ENCODE data around the gene FOS.

Gene FOS

DNA sequence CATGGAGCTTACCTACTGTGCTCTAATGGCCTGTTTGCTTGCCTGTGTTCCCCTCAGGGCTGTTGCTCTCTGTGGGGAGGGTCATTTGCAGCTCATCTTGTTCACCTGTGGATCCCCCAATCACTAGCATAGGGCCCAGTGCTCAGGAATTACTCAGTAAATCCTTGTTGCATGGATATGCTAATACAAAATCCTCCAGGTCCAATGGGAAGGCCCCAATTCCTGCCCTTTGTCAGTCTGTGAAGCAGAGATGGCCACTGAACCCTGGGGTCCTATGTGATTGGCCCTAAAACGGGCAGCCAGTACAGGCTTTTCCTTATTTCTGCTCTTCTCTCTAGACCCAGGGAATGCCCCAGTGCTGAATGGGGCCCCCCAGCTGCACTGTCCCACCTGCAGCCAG is 44.1 kb downstream of the FOS start:
- DNase-seq: no peak

DNA sequence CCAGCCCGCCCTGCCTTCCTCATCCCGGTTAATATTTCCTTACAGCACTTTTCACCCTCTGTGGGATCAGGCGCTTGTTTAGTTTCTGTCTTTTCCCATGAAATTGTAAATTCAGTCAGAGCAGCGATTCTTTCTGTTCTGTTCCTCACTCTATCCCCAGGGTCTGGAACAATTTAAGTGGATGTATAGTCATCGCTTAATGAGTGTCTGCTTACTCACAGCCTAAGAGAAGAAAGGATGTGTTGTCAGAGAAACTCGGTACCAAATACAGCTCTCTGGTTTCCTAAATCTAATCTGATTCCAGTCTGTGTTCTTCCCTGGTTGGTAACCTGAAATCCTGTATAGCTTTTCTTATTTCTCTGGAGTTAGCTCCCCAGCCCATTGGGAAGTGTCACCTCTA is 44.9 kb downstream of the FOS start:
- no peak for DNase-seq

DNA sequence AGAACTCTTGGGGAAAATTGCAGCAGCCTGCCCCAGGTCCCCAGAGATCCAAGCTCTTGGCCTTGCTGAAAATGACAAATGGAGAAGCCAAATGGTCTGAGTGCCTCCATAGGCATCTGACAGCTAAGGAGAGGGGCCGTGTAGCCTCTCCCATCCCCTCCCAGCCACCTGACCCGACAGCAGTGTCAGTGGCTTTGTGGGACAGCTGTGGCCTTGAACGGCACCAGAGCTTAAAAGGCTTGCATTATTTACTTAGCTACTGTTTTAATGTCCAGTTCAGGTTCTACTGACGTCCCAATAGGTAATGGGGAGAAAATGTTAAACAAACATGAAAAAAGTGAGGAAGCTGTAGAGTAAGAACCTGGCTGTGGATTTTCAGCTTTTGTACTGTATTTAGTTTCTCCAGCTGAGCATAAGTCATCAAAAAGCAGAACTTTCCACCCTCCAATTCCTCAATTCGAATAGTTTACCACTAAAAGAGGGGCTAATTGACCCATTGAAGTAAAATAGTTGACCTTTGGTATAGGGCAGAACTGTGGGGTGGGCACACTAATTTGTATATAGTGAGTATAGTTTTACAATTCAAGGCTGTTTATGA is 50.0 kb downstream of the FOS start:
- no peak for DNase-seq

DNA sequence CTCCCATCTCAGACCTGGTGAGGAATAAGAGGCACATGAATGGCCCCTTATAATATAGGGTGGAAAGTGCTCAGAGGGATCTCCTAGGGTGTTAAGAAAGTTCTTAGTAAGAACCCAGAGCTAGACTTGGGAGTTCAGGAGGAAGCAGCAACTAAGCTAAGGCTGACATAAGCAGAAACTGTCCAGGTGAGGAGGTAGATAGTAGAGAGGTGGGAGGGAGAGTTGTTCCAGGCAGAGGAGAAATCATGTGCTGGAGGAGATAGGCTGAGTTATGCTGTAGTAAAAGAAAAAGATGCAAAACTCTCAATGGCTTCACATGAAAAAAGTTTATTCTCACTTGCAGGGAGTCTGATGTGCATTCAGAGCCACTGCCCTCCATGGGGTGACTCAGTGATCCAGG is 50.7 kb downstream of the FOS start:
- no peak for DNase-seq

DNA sequence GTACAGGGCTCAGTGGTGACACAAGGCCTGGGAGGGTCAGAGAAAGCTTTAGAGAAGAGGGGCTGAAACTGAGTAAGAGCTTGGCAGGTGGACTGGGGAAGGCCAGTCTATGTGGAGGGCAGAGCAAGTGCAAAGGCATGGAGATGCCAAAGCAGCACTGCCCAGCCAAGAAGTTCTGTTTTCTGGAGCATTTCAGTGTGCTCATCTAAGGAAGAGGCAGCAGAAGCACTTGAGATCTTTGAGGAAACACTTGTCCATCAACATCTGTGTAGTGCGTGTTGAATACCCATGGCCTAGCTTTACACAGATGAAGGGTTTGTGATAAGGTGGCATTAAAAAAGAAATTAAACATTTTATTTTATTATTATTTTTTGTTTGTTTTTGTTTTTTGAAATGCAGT is 52.8 kb downstream of the FOS start:
- DNase-seq: no peak

Measured in activated CD8-positive, alpha-beta memory T cell treated with anti-CD3 and anti-CD28 coated beads, Interleukin-2, amount 50 U/mL, for 48 hours (primary cell).